H1 (cell line): ENCODE data around the gene TARBP2. TPM values are rescaled to one million over a fixed set of nuclear protein-coding genes. Genes with fewer than 3 reads are reported as not detected.
A peak's percentile ranks its signal among the peaks of the same experiment; 100 is the strongest.

Experiments
- CTCF ChIA-PET: fragments of 300-600 bp; sonication (Branson Sonifier 250); formaldehyde crosslinking; loops from one replicate; lab custom pipeline; 2021; ENCODE audit not compliant: partially characterized antibody; lab: Charles Lee
- POLR2A ChIA-PET: fragments of 300-600 bp; sonication (Branson Sonifier 250); formaldehyde crosslinking; loops from one replicate; lab custom pipeline; 2021; ENCODE audit warnings: inconsistent platforms; ENCODE audit not compliant: partially characterized antibody; lab: Charles Lee
- DNase-seq, 2 experiments: peaks; one replicate each; pipeline versions ENCODE4 v3.0.0 to v3.0.0-alpha.2; 2010 to 2022; ENCODE audit warnings: low spot score in 2 of 2, low read depth in 1 of 2, mixed read lengths in 1 of 2
- FAIRE-seq: peaks from 2 replicates; lab custom pipeline; 2011; peaks lifted over from hg19 to GRCh38; lab: Jason Lieb, UNC
- H2AFZ ChIP-seq: 2 replicates; pipeline ENCODE4 v1.8.1; 2012; ENCODE audit warnings: low read length, inconsistent platforms
- H2AK5ac ChIP-seq: 2 replicates; pipeline ENCODE4 v1.6.1; 2013; ENCODE audit warnings: low read depth, low read length
- H2BK120ac ChIP-seq: replicated peaks from 2 replicates; pipeline ENCODE3; 2013; ENCODE audit warnings: low read depth, low read length, inconsistent platforms
- H2BK12ac ChIP-seq: 2 replicates; pipeline ENCODE4 v1.6.1; 2013; ENCODE audit warnings: low read depth, low read length
- H2BK15ac ChIP-seq: 2 replicates; pipeline ENCODE4 v1.6.1; 2013; ENCODE audit warnings: low read length
- H2BK20ac ChIP-seq: 2 replicates; pipeline ENCODE4 v1.6.1; 2013; ENCODE audit warnings: low read length
- H2BK5ac ChIP-seq: 2 replicates; pipeline ENCODE4 v1.6.1; 2013; ENCODE audit warnings: low read depth, low read length
- H3K14ac ChIP-seq: 2 replicates; pipeline ENCODE4 v1.6.1; 2013; ENCODE audit warnings: inconsistent platforms; ENCODE audit not compliant: insufficient read length
- H3K18ac ChIP-seq: 2 replicates; pipeline ENCODE4 v1.6.1; 2013; ENCODE audit warnings: low read length; ENCODE audit errors: extremely low read depth
- H3K23ac ChIP-seq: 2 replicates; pipeline ENCODE4 v1.6.1; 2013; ENCODE audit warnings: inconsistent platforms; ENCODE audit not compliant: insufficient read length
- H3K23me2 ChIP-seq: 2 replicates; pipeline ENCODE4 v1.6.1; 2013; ENCODE audit warnings: low read depth, low read length
- H3K27ac ChIP-seq: 2 replicates; pipeline ENCODE4 v1.6.1; 2011; ENCODE audit warnings: low read depth, low read length, inconsistent platforms
- H3K27me3 ChIP-seq, 4 experiments: replicated peaks in 1 of 4; 1 replicate in 1 of 4; 2 replicates in 3 of 4; pipeline versions ENCODE4 v1.6.1 to v1.8.1; 2011 to 2013; ENCODE audit warnings: low read length in 3 of 4, mild to moderate bottlenecking in 3 of 4, inconsistent platforms in 2 of 4, mixed read lengths in 2 of 4, moderate library complexity in 1 of 4; ENCODE audit not compliant: control insufficient read depth in 3 of 4, insufficient read depth in 3 of 4; ENCODE audit errors: extremely low read depth in 1 of 4
- H3K36me3 ChIP-seq, 4 experiments: 2 replicates each; pipeline versions ENCODE4 v1.6.1 to v1.8.1; 2011 to 2013; ENCODE audit warnings: mild to moderate bottlenecking in 4 of 4, low read length in 3 of 4, moderate library complexity in 2 of 4, control low read depth in 1 of 4, inconsistent platforms in 1 of 4; ENCODE audit not compliant: insufficient read depth in 4 of 4, control insufficient read depth in 2 of 4
- H3K4ac ChIP-seq: replicated peaks from 2 replicates; pipeline ENCODE3; 2013; ENCODE audit warnings: low read length, low read depth, mixed read lengths, inconsistent platforms; ENCODE audit not compliant: insufficient read length
- H3K4me1 ChIP-seq, 4 experiments: replicated peaks in 1 of 4; 1 replicate in 1 of 4; 2 replicates in 3 of 4; pipeline versions ENCODE4 v1.6.1 to v1.8.1; 2011 to 2013; ENCODE audit warnings: low read length in 3 of 4, inconsistent platforms in 2 of 4, mixed read lengths in 1 of 4; ENCODE audit not compliant: insufficient read depth in 4 of 4, control insufficient read depth in 3 of 4
- H3K4me2 ChIP-seq, 2 experiments: 2 replicates each; pipeline versions ENCODE4 v1.6.1 to v1.8.1; 2011 to 2013; ENCODE audit warnings: low read depth in 2 of 2, low read length in 2 of 2, control low read depth in 1 of 2, inconsistent platforms in 1 of 2, mild to moderate bottlenecking in 1 of 2; ENCODE audit not compliant: insufficient read depth in 1 of 2
- H3K4me3 ChIP-seq, 4 experiments: fragments of 200-600, 300-600 bp in 1 of 4; sonication (generic), shearing (Covaris generic), sonication (Bioruptor Twin) in 1 of 4; 2 replicates each; pipeline versions ENCODE4 v1.5.1 to v1.8.1; 2011 to 2016; ENCODE audit warnings: low read length in 4 of 4, low read depth in 3 of 4, control low read depth in 2 of 4, inconsistent platforms in 2 of 4, mild to moderate bottlenecking in 2 of 4, mixed read lengths in 1 of 4, moderate library complexity in 1 of 4; ENCODE audit not compliant: insufficient read depth in 2 of 4; ENCODE audit errors: extremely low read depth in 1 of 4
- H3K56ac ChIP-seq: replicated peaks from 2 replicates; pipeline ENCODE3; 2013; ENCODE audit warnings: low read depth, mild to moderate bottlenecking, mixed read lengths, low read length, inconsistent platforms; ENCODE audit not compliant: insufficient read length
- H3K79me1 ChIP-seq: 2 replicates; pipeline ENCODE4 v1.6.1; 2013; ENCODE audit warnings: low read depth, low read length, control low read depth
- H3K79me2 ChIP-seq, 2 experiments: 2 replicates each; pipeline versions ENCODE4 v1.6.1 to v1.8.1; 2012 to 2013; ENCODE audit warnings: low read length in 2 of 2, mild to moderate bottlenecking in 2 of 2, inconsistent platforms in 1 of 2; ENCODE audit not compliant: insufficient read depth in 2 of 2, control insufficient read depth in 1 of 2
- H3K9ac ChIP-seq, 4 experiments: replicated peaks in 1 of 4; 1 replicate in 1 of 4; 2 replicates in 3 of 4; pipeline versions ENCODE4 v1.6.1 to v1.8.1; 2011 to 2013; ENCODE audit warnings: low read depth in 3 of 4, low read length in 3 of 4, control low read depth in 2 of 4, mild to moderate bottlenecking in 2 of 4, moderate library complexity in 2 of 4, inconsistent platforms in 1 of 4; ENCODE audit errors: extremely low read depth in 1 of 4
- H3K9me3 ChIP-seq, 2 experiments: 2 replicates each; pipeline versions ENCODE4 v1.6.1 to v1.8.1; 2012 to 2013; ENCODE audit warnings: mild to moderate bottlenecking in 2 of 2, moderate library complexity in 2 of 2, control low read depth in 1 of 2, inconsistent platforms in 1 of 2, low read depth in 1 of 2, low read length in 1 of 2, mixed read lengths in 1 of 2; ENCODE audit not compliant: insufficient read depth in 2 of 2
- H4K20me1 ChIP-seq, 2 experiments: replicated peaks in 1 of 2; 2 replicates each; pipeline versions ENCODE3 to v1.8.1; 2011 to 2013; ENCODE audit warnings: inconsistent platforms in 2 of 2, low read length in 2 of 2, mild to moderate bottlenecking in 1 of 2; ENCODE audit not compliant: insufficient read depth in 2 of 2, control insufficient read depth in 1 of 2
- H4K5ac ChIP-seq: 2 replicates; pipeline ENCODE4 v1.6.1; 2013; ENCODE audit warnings: low read length, low read depth, mixed read lengths, inconsistent platforms; ENCODE audit not compliant: insufficient read length
- H4K8ac ChIP-seq: 2 replicates; pipeline ENCODE4 v1.8.0; 2013; ENCODE audit warnings: mild to moderate bottlenecking, moderate library complexity, low read length, inconsistent platforms; ENCODE audit not compliant: insufficient read depth; ENCODE audit errors: extremely low read depth
- H4K91ac ChIP-seq: replicated peaks from 2 replicates; pipeline ENCODE3; 2013; ENCODE audit warnings: low read length, mixed read lengths, inconsistent platforms; ENCODE audit not compliant: insufficient read length
- BACH1 ChIP-seq: IDR thresholded peaks from 2 replicates; pipeline ENCODE4 v1.6.1; 2012; ENCODE audit warnings: low read length, improper control_type of control experiment
- EZH2 ChIP-seq: fragments of 200-600 bp; sonication (generic); IDR thresholded peaks from 2 replicates; pipeline ENCODE4 v1.7.1; 2012; ENCODE audit warnings: low read depth, mild to moderate bottlenecking, moderate library complexity, low read length, inconsistent platforms; ENCODE audit not compliant: severe bottlenecking
- POLR2AphosphoS5 ChIP-seq: IDR thresholded peaks from 2 replicates; pipeline ENCODE4 v1.6.1; 2011; ENCODE audit warnings: low read depth, low read length
- SAP30 ChIP-seq: fragments of 300-600 bp; sonication (generic); IDR thresholded peaks from 2 replicates; pipeline ENCODE4 v1.7.1; 2012; ENCODE audit warnings: low read length, moderate library complexity, mild to moderate bottlenecking, inconsistent platforms; ENCODE audit not compliant: insufficient read depth, insufficient replicate concordance
- TAF7 ChIP-seq: optimal IDR thresholded peaks from 2 replicates; pipeline ENCODE3; 2011; ENCODE audit warnings: low read depth, mild to moderate bottlenecking, inconsistent platforms, low read length, moderate library complexity, borderline replicate concordance
- WGBS, 2 experiments: shearing (Covaris generic) in 1 of 2; methylation state at CpG; one replicate each; pipeline versions ENCODE4 v1.1.6 to v1.1.7; 2013 to 2015; ENCODE audit warnings: low lambda C conversion rate in 2 of 2, mixed read lengths in 2 of 2, inconsistent platforms in 1 of 2, low coverage in 1 of 2, missing lambda C conversion rate in 1 of 2; ENCODE audit not compliant: insufficient replicate concordance in 2 of 2, insufficient coverage in 1 of 2, insufficient read length in 1 of 2; ENCODE audit errors: extremely low coverage in 1 of 2, missing lambda C conversion rate in 1 of 2; 5-methylcytosine and 5-hydroxymethylcytosine counted together
- polyA plus RNA-seq, 7 experiments: library from polyadenylated mRNA; depleted of rRNA in 3 of 7; stranded (reverse) in 5 of 7; unstranded in 2 of 7; fragments of >200 nt in 5 of 7; fragments of 200-250 nt in 2 of 7; gene quantifications; 1 replicate in 5 of 7; 2 replicates in 1 of 7; 4 replicates in 1 of 7; pipeline versions ENCODE4 v1.2.1 to v1.2.3, GENCODE V29; 2011 to 2013; ENCODE audit warnings: missing spikeins in 2 of 7, mixed read lengths in 2 of 7
- total RNA-seq: library from RNA; stranded (reverse); fragmentation: NEBNext Ultra II Directional; extraction: Animal tissue kit (Norgen Biotek cat#: 25700); gene quantifications from 2 replicates; pipeline ENCODE4 v1.2.1, GENCODE V29; 2021

TARBP2 gene
- total and polyA plus RNA-seq, 2 of the 8 experiments (the other 6 are each of a cell fraction or from before 2014, with no cell fraction given) = 69.9 to 122 TPM

DNA sequence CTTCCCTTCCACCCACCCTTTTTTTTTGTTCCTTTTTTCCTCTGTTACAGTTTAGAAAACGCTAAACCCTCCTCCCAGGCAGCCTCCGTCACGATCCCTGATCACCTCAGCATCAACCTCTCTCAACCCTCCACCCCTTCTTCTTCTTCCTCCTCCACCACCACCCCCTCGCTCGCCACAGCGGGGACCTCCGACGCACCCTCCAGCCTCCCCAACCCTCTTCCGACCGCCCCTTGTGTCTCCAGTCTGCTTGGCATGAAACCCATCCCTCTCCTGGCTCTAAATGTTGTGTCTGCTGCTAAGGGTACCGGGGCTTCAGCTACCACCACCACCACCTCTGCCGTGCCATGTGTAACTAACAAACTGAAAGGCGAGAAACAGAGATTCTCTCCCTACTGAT is 26.3 kb upstream of the TARBP2 start:
- whole genome bisulfite sequencing, 2 experiments = 95% methylated on average over 11 of the region's 13 CpGs; no CpG with 5 or more reads in 1 of the 2 experiments
- no peak for FAIRE-seq
- Histone ChIP-seq H3K4me2 (no peak overlapping the region), H2AFZ (no peak overlapping the region), H3K36me3 (peaks cover 53 to 98% (median 84%) of the 10 kb centered on the region in 4 experiments), H3K79me1 (no peaks in the 10 kb centered on the region; the same call in none of the 2 replicates), H2BK120ac (no peak overlapping the region), H3K23me2 (no peaks in the 10 kb centered on the region), H3K14ac (no peak overlapping the region), H3K27ac (no peak overlapping the region), H2BK20ac (no peak overlapping the region), H3K23ac (no peak overlapping the region), H3K4me3 (no peak overlapping the region), H2BK15ac (no peak overlapping the region), H3K9ac (no peak overlapping the region), H3K79me2 (peaks cover 0 to 45% of the 10 kb centered on the region in 2 experiments; a peak in 2 of 4 replicates), H2BK5ac (no peak overlapping the region), H3K9me3 (no peaks in the 10 kb centered on the region), H4K5ac (no peak overlapping the region), H2BK12ac (no peak overlapping the region), H3K4me1 (peaks cover 0 to 7% (median 1%) of the 10 kb centered on the region in 4 experiments; a peak in 3 of 7 replicates), H4K20me1 (peaks cover 21 to 31% of the 10 kb centered on the region in 2 experiments), H3K27me3 (no peaks in the 10 kb centered on the region), H3K4ac (no peak overlapping the region), H3K18ac (no peak overlapping the region), H4K91ac (no peak overlapping the region), H4K8ac (no peak overlapping the region; the same call in 1 of the 2 replicates), H3K56ac (no peak overlapping the region), H2AK5ac (no peak overlapping the region)
- CTCF ChIA-PET = interaction anchor here (1.0 to 5.3 kb wide), 10 partner anchors 8 to 271 kb away, joined by 3 to 57 read pairs (median 14); partner anchors contain the start of genes AAAS and MAP3K12
- no peak for DNase-seq
- POLR2A ChIA-PET = interaction anchor here (0.6 to 67.0 kb wide), 8 partner anchors 7 to 186 kb away, joined by 3 to 3397 read pairs (median 4); partner anchors contain the start of genes AAAS, MAP3K12, NPFF and PCBP2
- TF ChIP-seq POLR2AphosphoS5 (0 out of 2 replicates have a peak, but pooled peaks have one; percentile 29), TAF7 (no peak), SAP30 (no peak), EZH2 (no peak), BACH1 (no peak)
